HepG2 (cell line): ENCODE measurements around the gene CUL9.

ENCODE experiments used
- POLR2A ChIP-seq, 2 experiments: IDR thresholded peaks; 2 replicates each; pipeline ENCODE4 v1.6.1; 2011; ENCODE audit warnings: low read depth in 2 of 2, low read length in 2 of 2, mild to moderate bottlenecking in 1 of 2, moderate library complexity in 1 of 2; ENCODE audit not compliant: insufficient read depth in 1 of 2
- POLR2AphosphoS5 ChIP-seq: IDR thresholded peaks from 2 replicates; pipeline ENCODE4 v1.6.1; 2012; ENCODE audit warnings: low read depth, low read length
- TCF7L2 ChIP-seq: IDR thresholded peaks from 2 replicates; pipeline ENCODE4 v1.6.1; 2011; ENCODE audit warnings: mild to moderate bottlenecking, low read depth, low read length, moderate library complexity

GRCh38 chr6:43260791-43261190 lies 78.8 kb downstream of the CUL9 start:
- no peak for TF ChIP-seq TCF7L2
- no peak for TF ChIP-seq POLR2A (IDR thresholded peaks at IDR 0.05; ENCODE audit: insufficient read depth in 1 of 2, low read depth in 2 of 2, low read length in 2 of 2)
- TF ChIP-seq POLR2AphosphoS5: no peak
